Esophagus squamous epithelium (tissue), 5 donors: ENCODE data around the gene CBLB. TPM values are rescaled to one million over a fixed set of nuclear protein-coding genes. Genes with fewer than 3 reads are reported as not detected.

ENCODE experiments used
- DNase-seq: peaks from one replicate; lab custom pipeline; 2025; lab: John Stamatoyannopoulos, UW
- H3K27ac ChIP-seq, 4 donors: fragments of 200-600 bp; sonication (generic); one replicate each; pipeline ENCODE4 v1.5.1; 2016 to 2019; ENCODE audit warnings: mild to moderate bottlenecking in 1 of 4
- H3K27me3 ChIP-seq, 4 donors: fragments of 200-600 bp; sonication (generic); 1 replicate in 3 of 4; 2 replicates in 1 of 4; pipeline versions ENCODE4 v1.5.1 to v1.6.0; 2017 to 2021; ENCODE audit warnings: antibody characterized with exemption in 1 of 4
- H3K36me3 ChIP-seq, 3 donors: fragments of 200-600 bp; sonication (generic); one replicate each; pipeline ENCODE4 v1.5.1; 2016 to 2019
- H3K4me1 ChIP-seq, 3 donors: fragments of 200-600 bp; sonication (generic); one replicate each; pipeline ENCODE4 v1.5.1; 2017 to 2019
- H3K4me3 ChIP-seq, 4 donors: fragments of 200-600 bp; sonication (generic); 1 replicate in 3 of 4; 2 replicates in 1 of 4; pipeline ENCODE4 v1.5.1; 2016 to 2019; ENCODE audit warnings: mild to moderate bottlenecking in 2 of 4, moderate library complexity in 1 of 4
- H3K9me3 ChIP-seq, 3 donors: fragments of 200-600 bp; sonication (generic); one replicate each; pipeline ENCODE4 v1.5.1; 2016 to 2019
- CTCF ChIP-seq, 6 experiments: fragments of 450-650 bp in 4 of 6; fragments of 200-600 bp in 2 of 6; sonication (generic) in 2 of 6; IDR thresholded peaks; one replicate each; pipeline ENCODE4 v1.5.1; 2016 to 2019; ENCODE audit warnings: antibody characterized with exemption in 6 of 6, mild to moderate bottlenecking in 4 of 6, moderate library complexity in 4 of 6
- POLR2A ChIP-seq, 4 donors: fragments of 450-650 bp; IDR thresholded peaks; one replicate each; pipeline ENCODE4 v1.6.1; 2017; ENCODE audit warnings: antibody characterized with exemption in 4 of 4, mild to moderate bottlenecking in 4 of 4, moderate library complexity in 3 of 4
- WGBS, 2 donors: methylation state at CpG; one replicate each; pipeline ENCODE4 v1.1.5; 2018; 5-methylcytosine and 5-hydroxymethylcytosine counted together
- intact Hi-C: fragments of 100-400 bp; cut with DNase I; formaldehyde crosslinking; loops from one replicate; pipeline ENCODE4 v1.15.0; 2022
- total RNA-seq, 4 donors: library from RNA; depleted of rRNA; stranded (reverse); fragments of >200 nt; gene quantifications; one replicate each; pipeline ENCODE4 v1.1.0, GENCODE V29; 2016
- donor health status: DM: yes; HTN: yes; CAD: no.

Gene CBLB
- total RNA-seq, 4 donors from 2014 or later: 6.7 to 29.4 (median 19.6) TPM

GRCh38 chr3:105827959-105828358 lies 40.9 kb downstream of the CBLB start:
- peak overlapping the region in 2 of 4 donors; percentile 19 to 45 for H3K27ac ChIP-seq
- WGBS, 2 donors: 54 to 58% methylated on average over 2 of the region's 2 CpGs
- peaks cover 7 to 39% (median 20%) of the 10 kb centered on the region in 3 donors for H3K4me1 ChIP-seq
- no peak overlapping the region for H3K4me3 ChIP-seq
- TF ChIP-seq CTCF (IDR thresholded peaks at IDR 0.05) (peak in 2 of 6 experiments; percentile 27 to 52), POLR2A (IDR thresholded peaks at IDR 0.05) (no peak)
- H3K36me3 ChIP-seq: peaks cover 0 to 3% (median 0%) of the 10 kb centered on the region in 3 donors
- no peaks in the 10 kb centered on the region for H3K9me3 ChIP-seq
- intact Hi-C loops: no loop called here
- no peaks in the 10 kb centered on the region for H3K27me3 ChIP-seq
- DNase-seq: no peak

GRCh38 chr3:105826778-105827634 lies 41.8 kb downstream of the CBLB start:
- Histone ChIP-seq H3K4me1 (peaks cover 7 to 49% (median 26%) of the 10 kb centered on the region in 3 donors), H3K36me3 (peaks cover 0 to 3% (median 0%) of the 10 kb centered on the region in 3 donors), H3K27me3 (no peaks in the 10 kb centered on the region), H3K27ac (peak overlapping the region in 2 of 4 donors; percentile 19 to 45), H3K4me3 (no peak overlapping the region), H3K9me3 (no peaks in the 10 kb centered on the region)
- TF ChIP-seq POLR2A (IDR thresholded peaks at IDR 0.05) (no peak), CTCF (IDR thresholded peaks at IDR 0.05) (no peak)
- no peak for DNase-seq
- WGBS, 2 donors: 57 to 80% methylated on average over 6 of the region's 6 CpGs
- intact Hi-C loops: no loop called here

- H3K9me3 ChIP-seq: no peaks in the 10 kb centered on the region
- H3K36me3 ChIP-seq: peaks cover 0 to 3% (median 0%) of the 10 kb centered on the region in 3 donors
Observed at GRCh38 chr3:105824129-105824528, 44.7 kb downstream of the CBLB start.

GRCh38 chr3:105823149-105823867 lies 45.5 kb downstream of the CBLB start:
- Histone ChIP-seq H3K9me3 (no peaks in the 10 kb centered on the region), H3K36me3 (peaks cover 0 to 3% (median 0%) of the 10 kb centered on the region in 3 donors), H3K4me3 (no peak overlapping the region), H3K27ac (peak overlapping the region; percentile 21 to 85 (median 67)), H3K4me1 (peaks cover 7 to 41% (median 21%) of the 10 kb centered on the region in 3 donors), H3K27me3 (no peaks in the 10 kb centered on the region)
- TF ChIP-seq CTCF (IDR thresholded peaks at IDR 0.05) (no peak), POLR2A (IDR thresholded peaks at IDR 0.05) (no peak)
- WGBS, 2 donors: 37 to 52% methylated on average over 4 of the region's 4 CpGs
- intact Hi-C loops: no loop called here
- DNase-seq: no peak

More at GRCh38 chr3:105824129-105824528, 44.7 kb downstream of the CBLB start:
- Histone ChIP-seq H3K27me3 (no peaks in the 10 kb centered on the region), H3K27ac (peak overlapping the region; percentile 4 to 85 (median 54)), H3K4me1 (peaks cover 7 to 41% (median 21%) of the 10 kb centered on the region in 3 donors), H3K4me3 (no peak overlapping the region)
- no peak for DNase-seq
- intact Hi-C loops: no loop called here
- WGBS, 2 donors: 88 to 96% methylated on average over 2 of the region's 2 CpGs
- TF ChIP-seq POLR2A (IDR thresholded peaks at IDR 0.05) (no peak), CTCF (IDR thresholded peaks at IDR 0.05) (no peak)
